ENCODE data around the gene TPK1. TPM values are rescaled to one million over a fixed set of nuclear protein-coding genes. Genes with fewer than 3 reads are reported as not detected.

The TPK1 gene
- total RNA-seq, 1 donor from 2014 or later: 5.6 TPM

GRCh38 chr7:144403102-144403501, 432.8 kb downstream of the TPK1 start:
- DNase-seq: no peak

Small RNA genes lying within 50 kb of the gene (small RNA-seq; reads per million reads assigned to genes)
- not detected for gene RNU6ATAC40P
